K562 (cell line): ENCODE measurements around the gene ATRN.

Experiments
- EP300 ChIP-seq: IDR thresholded peaks from 2 replicates; pipeline ENCODE4 v1.6.1; 2012; ENCODE audit warnings: low read length, improper control_type of control experiment
- MAFK ChIP-seq: IDR thresholded peaks from 2 replicates; pipeline ENCODE4 v1.6.1; 2011; ENCODE audit warnings: low read length, improper control_type of control experiment
- MYNN ChIP-seq, 2 experiments: sonication (generic); formaldehyde crosslinking in 1 of 2; IDR thresholded peaks; 2 replicates each; pipeline versions ENCODE4 v1.5.0 to v1.6.1; 2016 to 2020; ENCODE audit warnings: antibody characterized with exemption in 1 of 2, missing genetic modification reagents in 1 of 2
- NR2C2 ChIP-seq, 2 experiments: fragments of 200-800 bp in 1 of 2; sonication (Bioruptor generic) in 1 of 2; sonication (generic) in 1 of 2; formaldehyde crosslinking in 1 of 2; IDR thresholded peaks; 2 replicates each; pipeline versions ENCODE4 v1.6.1 to v1.8.0; 2016 to 2022; ENCODE audit warnings: mild to moderate bottlenecking in 1 of 2, missing compliant biosample characterization in 1 of 2, missing genetic modification characterization in 1 of 2, missing genetic modification reagents in 1 of 2
- PHF8 ChIP-seq: fragments of 200-600 bp; sonication (generic); IDR thresholded peaks from 2 replicates; pipeline ENCODE4 v1.6.1; 2012; ENCODE audit warnings: mixed run types, mild to moderate bottlenecking, inconsistent platforms, low read length, moderate library complexity, borderline replicate concordance
- ZC3H4 ChIP-seq: sonication (generic); formaldehyde crosslinking; IDR thresholded peaks from 2 replicates; pipeline ENCODE4 v1.9.0; 2021; ENCODE audit warnings: missing genetic modification reagents, borderline replicate concordance
- ZNF277 ChIP-seq: fragments of 250-450 bp; sonication (Bioruptor Pico); IDR thresholded peaks from 2 replicates; pipeline ENCODE4 v1.8.0; 2022; ENCODE audit warnings: inconsistent platforms, mild to moderate bottlenecking, moderate library complexity, borderline replicate concordance
- ZNF76 ChIP-seq: fragments of 250-450 bp; sonication (Bioruptor Pico); IDR thresholded peaks from 2 replicates; pipeline ENCODE4 v1.4.0; 2020; ENCODE audit warnings: mild to moderate bottlenecking, moderate library complexity, borderline replicate concordance
- TF ChIP-seq, protein P1 (sequence below): fragments of 250-450 bp; sonication (Bioruptor Pico); IDR thresholded peaks from 2 replicates; pipeline ENCODE4 v1.5.1; 2021; ENCODE audit warnings: mild to moderate bottlenecking

- TF ChIP-seq, protein P1, sequence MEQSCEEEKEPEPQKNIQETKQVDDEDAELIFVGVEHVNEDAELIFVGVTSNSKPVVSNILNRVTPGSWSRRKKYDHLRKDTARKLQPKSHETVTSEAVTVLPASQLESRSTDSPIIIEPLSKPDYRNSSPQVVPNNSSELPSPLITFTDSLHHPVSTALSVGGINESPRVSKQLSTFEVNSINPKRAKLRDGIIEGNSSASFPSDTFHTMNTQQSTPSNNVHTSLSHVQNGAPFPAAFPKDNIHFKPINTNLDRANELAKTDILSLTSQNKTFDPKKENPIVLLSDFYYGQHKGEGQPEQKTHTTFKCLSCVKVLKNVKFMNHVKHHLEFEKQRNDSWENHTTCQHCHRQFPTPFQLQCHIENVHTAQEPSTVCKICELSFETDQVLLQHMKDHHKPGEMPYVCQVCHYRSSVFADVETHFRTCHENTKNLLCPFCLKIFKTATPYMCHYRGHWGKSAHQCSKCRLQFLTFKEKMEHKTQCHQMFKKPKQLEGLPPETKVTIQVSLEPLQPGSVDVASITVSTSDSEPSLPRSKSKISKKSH, result no peak
- TF ChIP-seq MAFK, result no peak
- TF ChIP-seq NR2C2 (CRISPR knock-in tag; IDR thresholded peaks at IDR 0.05), result no peak
- no peak for TF ChIP-seq NR2C2 (tag; IDR thresholded peaks at IDR 0.05)
- no peak for TF ChIP-seq PHF8
- no peak for TF ChIP-seq ZNF277 (CRISPR knock-in tag)
- TF ChIP-seq ZNF76 (CRISPR knock-in tag), result no peak
- no peak for TF ChIP-seq EP300
- no peak for TF ChIP-seq MYNN (IDR thresholded peaks at IDR 0.05)
- TF ChIP-seq MYNN (CRISPR knock-in tag; IDR thresholded peaks at IDR 0.05), result no peak
- TF ChIP-seq ZC3H4, result no peak
Measured at GRCh38 chr20:3628502-3629314, 157.9 kb downstream of the ATRN start.
